ENCODE results near the gene HEG1. TPM values are rescaled to one million over a fixed set of nuclear protein-coding genes. Genes with fewer than 3 reads are reported as not detected.

Gene HEG1
- total and polyA plus RNA-seq, 8 donors: 2.3 to 56.9 (median 21.5) TPM

DNA sequence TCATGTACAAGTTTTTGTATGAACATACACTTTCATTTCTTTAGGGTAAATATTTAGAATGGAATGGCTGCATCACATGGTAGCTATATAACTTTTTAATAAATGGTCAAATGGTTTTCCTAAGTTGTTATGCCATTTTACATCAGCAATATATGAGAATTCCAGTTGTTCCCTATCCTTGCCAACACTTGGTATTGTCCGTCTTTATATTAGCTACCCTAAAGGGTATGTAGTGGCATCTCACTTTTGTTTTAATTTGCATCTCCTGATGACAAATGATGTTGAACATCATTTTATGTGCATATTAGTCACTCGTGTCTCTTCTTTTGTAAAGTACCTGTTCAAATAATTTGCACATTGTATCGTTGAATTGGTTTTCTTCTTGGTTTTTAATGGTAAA lies 118.7 kb downstream of the HEG1 start:
- Histone ChIP-seq H3K4me1 (no peaks in the 10 kb centered on the region), H3K27me3 (no peaks in the 10 kb centered on the region), H3K9me3 (no peaks in the 10 kb centered on the region), H3K36me3 (no peaks in the 10 kb centered on the region), H3K27ac (no peak overlapping the region), H3K4me3 (no peak overlapping the region)
- TF ChIP-seq, protein P1, sequence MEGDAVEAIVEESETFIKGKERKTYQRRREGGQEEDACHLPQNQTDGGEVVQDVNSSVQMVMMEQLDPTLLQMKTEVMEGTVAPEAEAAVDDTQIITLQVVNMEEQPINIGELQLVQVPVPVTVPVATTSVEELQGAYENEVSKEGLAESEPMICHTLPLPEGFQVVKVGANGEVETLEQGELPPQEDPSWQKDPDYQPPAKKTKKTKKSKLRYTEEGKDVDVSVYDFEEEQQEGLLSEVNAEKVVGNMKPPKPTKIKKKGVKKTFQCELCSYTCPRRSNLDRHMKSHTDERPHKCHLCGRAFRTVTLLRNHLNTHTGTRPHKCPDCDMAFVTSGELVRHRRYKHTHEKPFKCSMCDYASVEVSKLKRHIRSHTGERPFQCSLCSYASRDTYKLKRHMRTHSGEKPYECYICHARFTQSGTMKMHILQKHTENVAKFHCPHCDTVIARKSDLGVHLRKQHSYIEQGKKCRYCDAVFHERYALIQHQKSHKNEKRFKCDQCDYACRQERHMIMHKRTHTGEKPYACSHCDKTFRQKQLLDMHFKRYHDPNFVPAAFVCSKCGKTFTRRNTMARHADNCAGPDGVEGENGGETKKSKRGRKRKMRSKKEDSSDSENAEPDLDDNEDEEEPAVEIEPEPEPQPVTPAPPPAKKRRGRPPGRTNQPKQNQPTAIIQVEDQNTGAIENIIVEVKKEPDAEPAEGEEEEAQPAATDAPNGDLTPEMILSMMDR (IDR thresholded peaks at IDR 0.05): no peak
- 95 to 97% (median 95%) methylated on average over 3 of the region's 3 CpGs for WGBS, 5 donors
- intact Hi-C loops (cut with DNase I; ENCODE audit: low total_unique reads): no loop called here
- no peak for DNase-seq

GRCh38 chr3:124935794-124936542 lies 119.8 kb downstream of the HEG1 start:
- 49 to 65% (median 54%) methylated on average over 5 of the region's 5 CpGs for WGBS, 5 donors
- Histone ChIP-seq H3K4me1 (no peaks in the 10 kb centered on the region), H3K27me3 (no peaks in the 10 kb centered on the region), H3K9me3 (no peaks in the 10 kb centered on the region), H3K36me3 (no peaks in the 10 kb centered on the region), H3K27ac (no peak overlapping the region), H3K4me3 (no peak overlapping the region)
- TF ChIP-seq POLR2AphosphoS5 (IDR thresholded peaks at IDR 0.05): no peak
- TF ChIP-seq, protein P1 (IDR thresholded peaks at IDR 0.05): no peak
- no peak for TF ChIP-seq POLR2A (IDR thresholded peaks at IDR 0.05)
- no peak for TF ChIP-seq EP300 (IDR thresholded peaks at IDR 0.05)
- intact Hi-C loops (cut with DNase I; ENCODE audit: low total_unique reads): no loop called here
- DNase-seq: no peak

GRCh38 chr3:124935264-124935663 lies 120.5 kb downstream of the HEG1 start:
- no peak overlapping the region for H3K27ac ChIP-seq
- no peaks in the 10 kb centered on the region for H3K36me3 ChIP-seq
- intact Hi-C loops (cut with DNase I; ENCODE audit: low total_unique reads): no loop called here

GRCh38 chr3:124934577-124934976 lies 121.2 kb downstream of the HEG1 start, which contains the start of gene MUC13:
Gene MUC13, minus strand, starts transcription at chr3:124934751. Its CDS starts 39 bp downstream, at chr3:124934712.
- peak in 1 of 2 donors; percentile 65 for DNase-seq
- Histone ChIP-seq H3K9me3 (no peaks in the 10 kb centered on the region), H3K36me3 (no peaks in the 10 kb centered on the region), H3K27ac (peak within 1 kb of the TSS in 1 of 5 donors; percentile 31), H3K4me1 (peaks cover 0 to 4% (median 0%) of the 10 kb centered on the region in 4 donors), H3K27me3 (no peaks in the 10 kb centered on the region), H3K4me3 (peak within 1 kb of the TSS in 3 of 4 donors; percentile 9 to 33 (median 17))
- no peak for TF ChIP-seq EP300 (IDR thresholded peaks at IDR 0.05)
- peak in 1 of 3 donors; percentile 20 for TF ChIP-seq POLR2AphosphoS5 (IDR thresholded peaks at IDR 0.05)
- TF ChIP-seq, protein P1 (IDR thresholded peaks at IDR 0.05): no peak
- no peak for TF ChIP-seq POLR2A (IDR thresholded peaks at IDR 0.05)
- intact Hi-C loops (cut with DNase I; ENCODE audit: low total_unique reads): no loop called here
- 36 to 71% (median 47%) methylated on average over 5 of the region's 5 CpGs for WGBS, 5 donors

More at GRCh38 chr3:124935264-124935663, 120.5 kb downstream of the HEG1 start:
- Histone ChIP-seq H3K9me3 (no peaks in the 10 kb centered on the region), H3K4me1 (no peaks in the 10 kb centered on the region), H3K27me3 (no peaks in the 10 kb centered on the region), H3K4me3 (no peak overlapping the region)
- DNase-seq: no peak
- TF ChIP-seq EP300 (IDR thresholded peaks at IDR 0.05) (no peak), POLR2AphosphoS5 (IDR thresholded peaks at IDR 0.05) (no peak), POLR2A (IDR thresholded peaks at IDR 0.05) (no peak)
- TF ChIP-seq, protein P1 (IDR thresholded peaks at IDR 0.05): no peak

Measured in stomach (tissue), 9 donors.